Chondrocyte (in vitro differentiated cells): ENCODE data around the gene RPS13. TPM values are rescaled to one million over a fixed set of nuclear protein-coding genes. Genes with fewer than 3 reads are reported as not detected.
"Not testable (repeated sequence)": the region's sequence is repeated elsewhere in the genome, so short reads cannot be mapped to it uniquely, and the experiment has no call there.

ENCODE experiments used
- DNase-seq: peaks from one replicate; pipeline ENCODE4 v3.0.0; 2021; ENCODE audit warnings: mixed read lengths, low spot score
- H3K27ac Mint-ChIP-seq: one replicate; pipeline ENCODE4 v1.8.0; 2021; ENCODE audit warnings: mild to moderate bottlenecking, moderate library complexity, mixed read lengths; ENCODE audit not compliant: unreplicated experiment
- H3K27me3 Mint-ChIP-seq: 2 replicates; pipeline ENCODE4 v1.8.0; 2021; ENCODE audit warnings: low read depth, mixed read lengths
- H3K36me3 Mint-ChIP-seq: 2 replicates; pipeline ENCODE4 v1.8.0; 2021; ENCODE audit warnings: low read depth, mixed read lengths
- H3K4me1 Mint-ChIP-seq: 2 replicates; pipeline ENCODE4 v1.8.0; 2021; ENCODE audit warnings: low read depth, mild to moderate bottlenecking, mixed read lengths
- H3K4me3 Mint-ChIP-seq: one replicate; pipeline ENCODE4 v1.8.0; 2021; ENCODE audit warnings: mild to moderate bottlenecking, moderate library complexity, mixed read lengths; ENCODE audit not compliant: unreplicated experiment
- H3K9me3 Mint-ChIP-seq: 2 replicates; pipeline ENCODE4 v1.8.0; 2021; ENCODE audit warnings: low read depth, mixed read lengths
- total RNA-seq: library from RNA; stranded (reverse); gene quantifications from 3 replicates; pipeline ENCODE4 v1.2.1, GENCODE V29; 2021
- TF ChIP-seq, protein P1 (sequence below): fragments of 200-600 bp; sonication (generic); IDR thresholded peaks from 2 replicates; pipeline ENCODE4 v1.5.0; 2021; ENCODE audit warnings: antibody characterized with exemption, mild to moderate bottlenecking, moderate library complexity

The RPS13 gene
- total RNA-seq, 1 donor from 2014 or later, result 644 TPM

DNA sequence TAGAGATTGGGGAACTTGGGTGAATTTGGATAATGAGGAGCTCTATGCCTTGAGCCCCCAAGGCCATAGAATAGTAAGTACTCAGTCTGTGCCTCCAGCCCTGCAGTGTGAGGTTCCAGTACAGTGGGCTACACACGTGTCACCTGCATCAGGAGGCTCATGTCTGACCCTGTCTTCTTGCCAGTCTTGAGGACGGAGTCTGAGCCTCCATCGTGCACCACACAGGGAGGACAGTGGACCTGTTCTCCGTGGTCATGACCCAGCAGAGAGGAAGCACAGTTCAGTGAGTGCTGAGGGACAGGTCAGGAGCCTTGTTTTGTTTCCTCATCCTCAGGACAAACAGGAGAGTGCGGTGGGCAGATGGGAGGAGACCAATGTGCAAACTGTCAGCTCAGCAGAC lies 30.8 kb downstream of the RPS13 start:
- Mint-ChIP-seq H3K27ac (no peak overlapping the region), H3K36me3 (no peaks in the 10 kb centered on the region), H3K4me3 (no peak overlapping the region), H3K27me3 (peaks cover 14% of the 10 kb centered on the region), H3K9me3 (no peaks in the 10 kb centered on the region), H3K4me1 (no peaks in the 10 kb centered on the region)
- DNase-seq, result no peak
- TF ChIP-seq, protein P1, sequence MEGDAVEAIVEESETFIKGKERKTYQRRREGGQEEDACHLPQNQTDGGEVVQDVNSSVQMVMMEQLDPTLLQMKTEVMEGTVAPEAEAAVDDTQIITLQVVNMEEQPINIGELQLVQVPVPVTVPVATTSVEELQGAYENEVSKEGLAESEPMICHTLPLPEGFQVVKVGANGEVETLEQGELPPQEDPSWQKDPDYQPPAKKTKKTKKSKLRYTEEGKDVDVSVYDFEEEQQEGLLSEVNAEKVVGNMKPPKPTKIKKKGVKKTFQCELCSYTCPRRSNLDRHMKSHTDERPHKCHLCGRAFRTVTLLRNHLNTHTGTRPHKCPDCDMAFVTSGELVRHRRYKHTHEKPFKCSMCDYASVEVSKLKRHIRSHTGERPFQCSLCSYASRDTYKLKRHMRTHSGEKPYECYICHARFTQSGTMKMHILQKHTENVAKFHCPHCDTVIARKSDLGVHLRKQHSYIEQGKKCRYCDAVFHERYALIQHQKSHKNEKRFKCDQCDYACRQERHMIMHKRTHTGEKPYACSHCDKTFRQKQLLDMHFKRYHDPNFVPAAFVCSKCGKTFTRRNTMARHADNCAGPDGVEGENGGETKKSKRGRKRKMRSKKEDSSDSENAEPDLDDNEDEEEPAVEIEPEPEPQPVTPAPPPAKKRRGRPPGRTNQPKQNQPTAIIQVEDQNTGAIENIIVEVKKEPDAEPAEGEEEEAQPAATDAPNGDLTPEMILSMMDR, result no peak

DNA sequence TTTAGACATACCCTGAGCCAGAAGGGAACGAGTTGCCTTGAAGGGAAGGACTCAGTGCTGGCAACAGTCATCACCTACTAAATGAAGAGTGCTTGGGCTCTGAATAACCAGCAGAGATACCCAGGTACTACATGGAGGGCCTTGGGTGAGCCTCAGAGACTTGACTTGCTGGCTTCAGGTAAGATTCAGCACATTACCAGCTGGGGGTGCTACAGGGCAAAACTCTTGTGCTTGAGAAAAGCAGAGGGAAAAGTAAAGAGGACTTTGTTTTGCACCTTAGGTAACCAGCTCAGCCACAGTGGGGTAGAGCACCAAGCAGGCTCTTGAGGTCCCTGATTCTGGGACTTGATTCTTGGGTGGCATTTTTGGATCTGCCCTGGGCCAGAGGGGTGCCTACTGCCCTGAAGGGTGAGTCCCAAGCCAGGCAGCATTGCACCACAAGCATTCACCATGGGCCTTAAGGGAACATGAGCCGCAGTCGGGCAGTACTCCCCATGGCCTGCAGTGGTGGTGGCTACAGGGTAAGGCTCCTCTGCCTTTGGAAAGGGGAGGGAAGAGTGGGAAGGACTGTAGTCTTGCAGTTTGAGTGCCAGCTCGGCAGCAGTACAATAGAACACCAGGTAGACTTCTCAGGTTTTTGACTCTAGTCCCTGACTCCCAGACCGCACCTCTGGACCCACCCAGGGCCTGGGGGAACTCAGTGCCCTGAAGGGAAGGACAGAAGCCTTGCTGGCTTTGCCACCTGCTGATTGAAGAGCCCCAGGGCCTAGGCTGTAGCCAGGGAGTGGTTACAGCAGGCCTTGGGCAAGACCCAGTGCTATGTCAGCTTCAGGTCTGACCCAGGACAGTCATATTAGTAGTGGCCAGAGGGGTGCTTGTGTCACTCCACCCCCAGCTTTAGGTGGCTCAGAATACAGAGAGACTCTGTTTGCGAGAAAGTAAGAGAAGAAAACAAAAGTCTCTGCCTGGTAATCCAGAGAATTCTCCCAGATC lies 40.5 kb downstream of the RPS13 start:
- TF ChIP-seq, protein P1, result no peak
- peaks cover 21% of the 10 kb centered on the region for H3K27me3 Mint-ChIP-seq
- peaks cover 23% of the 10 kb centered on the region for H3K9me3 Mint-ChIP-seq
- peaks cover 10% of the 10 kb centered on the region for H3K36me3 Mint-ChIP-seq
- no peak overlapping the region for H3K4me3 Mint-ChIP-seq
- no peak for DNase-seq
- H3K27ac Mint-ChIP-seq, result no peak overlapping the region
- H3K4me1 Mint-ChIP-seq, result no peaks in the 10 kb centered on the region

DNA sequence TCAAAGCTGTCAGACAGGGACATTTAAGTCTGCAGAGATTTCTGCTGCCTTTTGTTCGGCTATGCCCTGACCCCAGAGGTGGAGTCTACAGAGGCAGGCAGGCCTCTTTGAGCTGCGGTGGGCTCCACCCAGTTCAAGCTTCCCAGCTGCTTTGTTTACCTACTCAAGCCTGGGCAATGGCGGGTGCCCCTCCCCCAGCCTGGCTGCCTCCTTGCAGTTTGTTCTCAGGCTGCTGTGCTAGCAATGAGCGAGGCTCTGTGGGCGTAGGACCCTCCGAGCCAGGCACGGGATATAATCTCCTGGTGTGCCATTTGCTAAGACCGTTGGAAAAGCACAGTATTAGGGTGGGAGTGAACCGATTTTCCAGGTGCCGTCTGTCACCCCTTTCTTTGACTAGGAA lies 43.4 kb downstream of the RPS13 start:
- not testable (repeated sequence) for H3K27me3 Mint-ChIP-seq, DNase-seq, H3K4me3 Mint-ChIP-seq, H3K4me1 Mint-ChIP-seq, H3K27ac Mint-ChIP-seq
- H3K36me3 Mint-ChIP-seq, result peaks cover 11% of the 10 kb centered on the region
- H3K9me3 Mint-ChIP-seq, result peaks cover 29% of the 10 kb centered on the region

DNA sequence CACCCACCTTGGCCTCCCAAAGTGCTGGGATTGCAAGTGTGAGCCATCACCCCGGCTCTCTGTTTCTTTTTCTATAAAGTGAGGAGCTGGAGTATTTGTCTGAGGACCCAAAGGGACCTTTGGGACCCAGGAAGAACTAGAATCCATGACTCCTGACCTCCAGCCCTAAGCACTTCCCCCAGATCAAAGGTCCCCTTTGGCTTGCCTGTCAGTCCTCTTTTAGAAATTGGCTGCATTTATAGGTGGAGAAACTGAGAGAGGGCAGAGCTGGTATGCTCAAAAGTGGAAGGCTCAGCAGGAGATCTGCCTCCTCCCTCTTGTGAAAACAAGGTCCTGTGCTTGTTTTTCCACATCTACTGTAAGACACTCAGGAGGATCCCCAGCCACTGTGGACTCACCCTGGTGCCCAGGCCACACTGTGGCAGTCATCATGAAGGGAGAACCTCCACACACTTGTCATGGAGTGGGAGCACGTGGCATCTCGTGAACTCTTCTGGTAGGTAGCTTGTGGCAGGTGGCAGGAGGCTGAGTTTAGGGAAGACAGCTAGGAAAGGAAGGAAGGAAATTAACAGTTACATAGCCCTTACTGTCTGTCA lies 50.9 kb downstream of the RPS13 start:
- no peak for DNase-seq
- no peak overlapping the region for H3K4me3 Mint-ChIP-seq
- H3K27ac Mint-ChIP-seq, result no peak overlapping the region

DNA sequence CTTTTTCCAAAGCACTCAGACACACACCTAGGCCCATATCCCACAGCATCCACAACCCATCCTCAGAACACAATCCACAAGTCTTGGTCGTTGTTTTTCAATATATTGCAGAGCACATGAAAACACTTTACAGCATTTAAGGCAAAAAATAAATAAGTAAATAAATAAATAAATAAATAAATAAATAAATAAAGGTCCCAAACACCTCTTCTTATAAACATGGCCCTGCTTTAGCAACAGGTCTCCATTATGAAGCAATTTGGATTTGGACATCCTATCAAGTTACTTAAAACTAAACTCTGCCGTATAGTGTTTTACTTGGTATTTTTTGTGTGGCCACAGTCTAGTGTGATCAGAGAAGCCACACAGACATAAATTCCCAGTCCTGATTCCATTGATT lies 52.5 kb downstream of the RPS13 start:
- Mint-ChIP-seq H3K36me3 (no peaks in the 10 kb centered on the region), H3K9me3 (no peaks in the 10 kb centered on the region), H3K4me3 (no peak overlapping the region), H3K27me3 (no peaks in the 10 kb centered on the region), H3K4me1 (peaks cover 18% of the 10 kb centered on the region), H3K27ac (no peak overlapping the region)
- TF ChIP-seq, protein P1, result no peak
- no peak for DNase-seq

More for the DNA sequence above, 50.9 kb downstream of the RPS13 start:
- H3K4me1 Mint-ChIP-seq, result peaks cover 13% of the 10 kb centered on the region
- H3K36me3 Mint-ChIP-seq, result no peaks in the 10 kb centered on the region
- H3K9me3 Mint-ChIP-seq, result peaks cover 4% of the 10 kb centered on the region
- H3K27me3 Mint-ChIP-seq, result peaks cover 2% of the 10 kb centered on the region
- TF ChIP-seq, protein P1, result no peak

Other genes starting within 250 kb of the RPS13 start
- gene PLEKHA7, start 63.3 kb downstream of the RPS13 start, total RNA-seq, result 0.92 to 6.1 TPM (median 1.8 TPM) in 3 replicates
- gene PIK3C2A, start 130.3 kb upstream of the RPS13 start, total RNA-seq, result 57.0 to 60.4 TPM (median 59.4 TPM) in 3 replicates
- 133 to 231 TPM (median 134 TPM) in 3 replicates for gene NUCB2, start 199.1 kb upstream of the RPS13 start, total RNA-seq